Tibial artery (tissue), 4 donors: Measurements from ENCODE around the gene BLVRB.
"Not testable (repeated sequence)": the region's sequence is repeated elsewhere in the genome, so short reads cannot be mapped to it uniquely, and the experiment has no call there.

Source experiments
- DNase-seq, 2 donors: peaks; one replicate each; pipeline ENCODE4 v3.0.0-alpha.2; 2019
- H3K27ac ChIP-seq, 2 donors: fragments of 200-600 bp; sonication (generic) in 1 of 2; 1 replicate in 1 of 2; 2 replicates in 1 of 2; pipeline ENCODE4 v1.5.1; 2018 to 2019; ENCODE audit warnings: mild to moderate bottlenecking in 1 of 2
- H3K27me3 ChIP-seq, 2 donors: fragments of 200-600 bp; sonication (generic) in 1 of 2; one replicate each; pipeline versions ENCODE4 v1.5.1 to v1.6.0; 2016 to 2019
- H3K36me3 ChIP-seq, 3 donors: fragments of 200-600 bp; sonication (generic) in 2 of 3; one replicate each; pipeline ENCODE4 v1.5.1; 2016 to 2019; ENCODE audit warnings: mild to moderate bottlenecking in 2 of 3
- H3K4me1 ChIP-seq, 4 donors: fragments of 200-600 bp; sonication (generic) in 2 of 4; 1 replicate in 3 of 4; 2 replicates in 1 of 4; pipeline ENCODE4 v1.5.1; 2016 to 2019
- H3K4me3 ChIP-seq, 2 donors: fragments of 200-600 bp; sonication (generic) in 1 of 2; 1 replicate in 1 of 2; 2 replicates in 1 of 2; pipeline ENCODE4 v1.5.1; 2018 to 2019; ENCODE audit warnings: mild to moderate bottlenecking in 2 of 2
- H3K9me3 ChIP-seq, 3 donors: fragments of 200-600 bp; sonication (generic) in 1 of 3; one replicate each; pipeline ENCODE4 v1.5.1; 2016 to 2019
- intact Hi-C: fragments of 100-400 bp; cut with DNase I; formaldehyde crosslinking; loops from one replicate; pipeline ENCODE4 v1.15.0; 2023; ENCODE audit warnings: low total_unique reads
- TF ChIP-seq, protein P1 (sequence below), 2 experiments: fragments of 200-600 bp in 1 of 2; fragments of 450-650 bp in 1 of 2; IDR thresholded peaks; one replicate each; pipeline ENCODE4 v1.5.1; 2017 to 2019; ENCODE audit warnings: antibody characterized with exemption in 2 of 2, mild to moderate bottlenecking in 1 of 2, moderate library complexity in 1 of 2

Gene BLVRB

DNA sequence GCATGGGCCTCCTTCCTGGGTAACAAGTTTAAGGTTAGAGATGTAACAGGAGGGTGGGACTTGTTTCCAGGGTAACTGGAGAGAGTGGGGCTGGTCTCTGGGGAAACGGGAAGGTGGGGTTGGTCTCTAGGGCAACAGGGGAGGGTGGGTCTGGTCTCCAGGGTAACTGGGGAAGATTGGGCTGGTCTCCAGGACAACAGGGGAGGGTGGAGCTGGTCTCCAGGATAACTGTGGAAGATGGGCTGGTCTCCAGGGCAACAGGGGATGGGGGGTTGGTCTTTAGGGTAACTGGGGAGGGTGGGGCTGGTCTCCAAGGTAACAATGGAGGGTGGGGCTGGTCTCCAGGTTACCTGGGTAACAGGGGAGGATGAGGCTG lies 37.8 kb upstream of the BLVRB start:
- TF ChIP-seq, protein P1, sequence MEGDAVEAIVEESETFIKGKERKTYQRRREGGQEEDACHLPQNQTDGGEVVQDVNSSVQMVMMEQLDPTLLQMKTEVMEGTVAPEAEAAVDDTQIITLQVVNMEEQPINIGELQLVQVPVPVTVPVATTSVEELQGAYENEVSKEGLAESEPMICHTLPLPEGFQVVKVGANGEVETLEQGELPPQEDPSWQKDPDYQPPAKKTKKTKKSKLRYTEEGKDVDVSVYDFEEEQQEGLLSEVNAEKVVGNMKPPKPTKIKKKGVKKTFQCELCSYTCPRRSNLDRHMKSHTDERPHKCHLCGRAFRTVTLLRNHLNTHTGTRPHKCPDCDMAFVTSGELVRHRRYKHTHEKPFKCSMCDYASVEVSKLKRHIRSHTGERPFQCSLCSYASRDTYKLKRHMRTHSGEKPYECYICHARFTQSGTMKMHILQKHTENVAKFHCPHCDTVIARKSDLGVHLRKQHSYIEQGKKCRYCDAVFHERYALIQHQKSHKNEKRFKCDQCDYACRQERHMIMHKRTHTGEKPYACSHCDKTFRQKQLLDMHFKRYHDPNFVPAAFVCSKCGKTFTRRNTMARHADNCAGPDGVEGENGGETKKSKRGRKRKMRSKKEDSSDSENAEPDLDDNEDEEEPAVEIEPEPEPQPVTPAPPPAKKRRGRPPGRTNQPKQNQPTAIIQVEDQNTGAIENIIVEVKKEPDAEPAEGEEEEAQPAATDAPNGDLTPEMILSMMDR (IDR thresholded peaks at IDR 0.05) = no peak
- intact Hi-C loops = no loop called here
- no peak for DNase-seq

DNA sequence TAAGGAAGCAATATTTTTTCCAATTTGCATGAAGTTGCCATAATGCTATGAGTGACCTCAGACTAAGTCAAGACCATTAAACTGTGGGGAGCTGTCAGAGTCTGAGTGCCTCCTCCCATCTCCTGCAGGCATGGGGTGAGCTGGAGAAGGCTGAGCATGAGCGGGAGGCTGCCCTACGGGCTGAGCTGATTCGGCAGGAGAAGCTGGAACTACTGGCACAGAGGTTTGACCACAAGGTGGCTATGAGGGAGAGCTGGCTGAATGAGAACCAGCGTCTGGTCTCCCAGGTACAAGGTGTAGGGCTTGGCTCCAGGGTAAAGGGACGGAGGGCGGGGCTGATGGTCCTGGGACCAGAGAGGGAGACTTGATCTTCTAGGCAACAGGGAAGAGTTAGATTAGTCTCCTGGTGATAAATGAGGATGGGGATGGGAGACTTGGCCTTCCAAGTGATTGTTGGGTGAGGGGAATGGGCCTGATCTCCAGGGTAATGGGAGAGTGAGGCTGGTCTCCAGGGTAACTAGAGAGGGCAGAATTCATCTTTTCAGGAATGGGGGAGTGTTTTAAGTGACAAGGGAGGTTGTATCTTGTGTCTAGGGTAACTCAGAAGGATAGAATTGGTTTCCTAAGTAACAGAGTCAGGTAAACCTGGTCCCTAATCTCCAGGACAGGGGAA lies 37.2 kb upstream of the BLVRB start:
- no peak overlapping the region for H3K27ac ChIP-seq
- no peak overlapping the region for H3K4me3 ChIP-seq
- no peaks in the 10 kb centered on the region for H3K36me3 ChIP-seq
- no peaks in the 10 kb centered on the region for H3K4me1 ChIP-seq
- intact Hi-C loops = no loop called here
- DNase-seq = no peak
- H3K27me3 ChIP-seq = no peaks in the 10 kb centered on the region
- TF ChIP-seq, protein P1 (IDR thresholded peaks at IDR 0.05) = no peak
- H3K9me3 ChIP-seq = no peaks in the 10 kb centered on the region

More for the DNA sequence above, 37.8 kb upstream of the BLVRB start:
- no peaks in the 10 kb centered on the region for H3K36me3 ChIP-seq
- no peak overlapping the region for H3K4me3 ChIP-seq
- no peaks in the 10 kb centered on the region for H3K4me1 ChIP-seq
- H3K9me3 ChIP-seq = no peaks in the 10 kb centered on the region
- no peak overlapping the region for H3K27ac ChIP-seq
- H3K27me3 ChIP-seq = no peaks in the 10 kb centered on the region

DNA sequence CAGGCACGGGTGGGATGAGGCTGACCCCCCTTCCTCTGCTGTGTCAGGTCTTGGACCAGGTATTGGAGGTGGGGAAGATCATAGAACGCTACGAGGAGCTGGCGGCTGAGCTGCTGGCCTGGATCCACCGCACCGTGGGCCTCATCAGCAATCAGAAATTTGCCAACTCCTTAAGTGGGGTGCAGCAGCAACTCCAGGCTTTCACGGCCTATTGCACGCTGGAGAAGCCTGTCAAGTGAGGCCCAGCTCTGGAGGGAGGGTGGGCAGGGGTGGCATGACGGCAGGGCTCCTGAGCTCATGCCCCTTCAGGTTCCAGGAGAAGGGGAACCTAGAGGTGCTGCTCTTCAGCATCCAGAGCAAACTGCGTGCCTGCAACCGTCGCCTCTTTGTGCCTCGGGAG lies 36.5 kb upstream of the BLVRB start:
- no peaks in the 10 kb centered on the region for H3K36me3 ChIP-seq
- intact Hi-C loops = no loop called here
- DNase-seq = no peak
- no peaks in the 10 kb centered on the region for H3K9me3 ChIP-seq
- no peak overlapping the region for H3K27ac ChIP-seq
- H3K4me3 ChIP-seq = no peak overlapping the region
- TF ChIP-seq, protein P1 (IDR thresholded peaks at IDR 0.05) = no peak
- H3K27me3 ChIP-seq = no peaks in the 10 kb centered on the region
- no peaks in the 10 kb centered on the region for H3K4me1 ChIP-seq

DNA sequence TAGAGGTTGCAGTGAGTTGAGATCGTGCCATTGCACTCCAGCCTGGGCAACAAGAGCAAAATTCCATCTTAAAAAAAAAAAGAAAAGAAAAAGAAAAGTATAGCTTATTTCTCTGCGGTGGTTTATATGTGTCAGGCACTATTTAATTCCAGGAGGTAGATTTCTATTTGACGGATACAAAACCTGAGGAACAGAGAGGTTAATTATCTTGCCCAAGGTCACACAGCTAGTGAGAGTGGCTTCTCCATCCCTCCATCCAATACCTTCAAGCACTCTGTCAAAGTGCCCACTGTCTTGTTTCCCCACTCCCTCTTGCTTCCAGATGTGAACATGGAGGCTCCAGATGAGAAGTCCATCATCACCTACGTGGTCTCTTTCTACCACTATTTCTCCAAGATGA lies 36.1 kb upstream of the BLVRB start:
- DNase-seq = no peak
- intact Hi-C loops = no loop called here
- Histone ChIP-seq H3K4me3 (no peak overlapping the region), H3K27ac (no peak overlapping the region), H3K9me3 (no peaks in the 10 kb centered on the region), H3K27me3 (no peaks in the 10 kb centered on the region), H3K4me1 (no peaks in the 10 kb centered on the region), H3K36me3 (no peaks in the 10 kb centered on the region)
- TF ChIP-seq, protein P1 (IDR thresholded peaks at IDR 0.05) = no peak

DNA sequence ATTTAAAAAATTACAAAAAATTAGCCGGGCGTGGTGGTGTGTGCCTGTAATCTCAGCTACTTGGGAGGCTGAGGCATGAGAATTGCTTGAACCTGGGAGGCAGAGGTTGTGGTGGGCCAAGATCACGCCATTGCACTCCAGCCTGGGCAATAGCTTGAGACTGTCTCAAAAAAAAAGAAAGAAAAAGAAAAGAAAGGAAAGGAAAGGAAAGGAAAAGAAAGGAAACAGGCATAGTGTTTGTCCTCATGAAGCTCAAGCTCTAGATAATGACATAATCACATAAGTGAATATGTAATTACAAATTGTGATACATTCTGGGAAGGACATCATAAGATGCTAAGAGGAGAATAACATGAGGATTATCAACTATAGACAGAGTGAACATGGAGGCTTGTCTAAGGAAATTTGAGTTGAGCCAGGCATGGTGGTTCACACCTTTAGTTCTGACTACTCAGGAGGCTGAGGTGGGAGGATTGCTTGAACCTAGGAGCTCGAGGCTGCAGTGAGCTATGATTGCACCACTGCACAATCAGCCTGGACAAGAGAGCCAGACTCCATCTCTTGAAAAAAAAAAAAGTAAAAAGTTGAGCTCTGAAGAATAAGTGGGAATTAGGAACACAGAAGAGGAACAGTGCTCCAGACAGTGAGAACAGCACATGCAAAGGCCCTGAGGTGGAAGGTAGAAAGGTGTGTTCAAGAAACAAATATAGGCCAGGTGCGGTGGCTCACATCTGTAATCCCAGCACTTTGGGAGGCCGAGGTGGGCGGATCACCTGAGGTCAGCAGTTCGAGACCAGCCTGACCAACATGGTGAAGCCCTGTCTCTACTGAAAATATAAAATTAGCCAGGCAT lies 35.4 kb upstream of the BLVRB start:
- H3K4me1 ChIP-seq, H3K27me3 ChIP-seq, H3K4me3 ChIP-seq, DNase-seq, H3K9me3 ChIP-seq, H3K27ac ChIP-seq, intact Hi-C loops, H3K36me3 ChIP-seq: not testable (repeated sequence)

DNA sequence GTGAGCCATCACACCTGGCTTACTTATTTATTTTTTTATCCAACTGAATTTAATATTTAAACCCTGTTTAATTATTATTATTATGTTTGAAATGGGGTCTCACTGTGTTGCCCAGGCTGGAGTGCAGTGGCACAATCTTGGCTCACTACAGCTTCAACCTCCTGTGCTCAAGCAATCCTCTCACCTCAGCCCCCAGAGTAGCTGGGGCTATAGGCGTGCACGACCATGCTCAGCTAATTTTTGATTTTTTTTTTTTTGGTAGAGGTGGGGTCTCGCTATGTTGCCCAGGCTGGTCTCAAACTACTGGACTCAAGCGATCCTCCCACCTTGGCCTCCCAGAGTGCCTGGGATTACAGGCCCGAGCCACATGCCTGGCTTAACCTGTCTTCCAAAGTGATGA lies 33.8 kb upstream of the BLVRB start:
- DNase-seq = no peak
- no peaks in the 10 kb centered on the region for H3K36me3 ChIP-seq
- H3K9me3 ChIP-seq = no peaks in the 10 kb centered on the region
- no peaks in the 10 kb centered on the region for H3K4me1 ChIP-seq
- no peak overlapping the region for H3K27ac ChIP-seq
- TF ChIP-seq, protein P1 (IDR thresholded peaks at IDR 0.05) = no peak
- H3K27me3 ChIP-seq = no peaks in the 10 kb centered on the region
- H3K4me3 ChIP-seq = no peak overlapping the region
- intact Hi-C loops = no loop called here
